Measurements from ENCODE around the gene FOSL2. TPM values are rescaled to one million over a fixed set of nuclear protein-coding genes. Genes with fewer than 3 reads are reported as not detected.

Gene FOSL2
- total RNA-seq, 1 experiment from 2014 or later: 44.8 TPM

GRCh38 chr2:28445448-28446258 lies 53.0 kb downstream of the FOSL2 start (continued):
- TF ChIP-seq ZBTB33 (IDR thresholded peaks at IDR 0.05; ENCODE audit: extremely low read depth, insufficient replicate concordance, low read length) (no peak), EGR1 (IDR thresholded peaks at IDR 0.05; ENCODE audit: low read depth) (no peak)

GRCh38 chr2:28446531-28446930 lies 53.9 kb downstream of the FOSL2 start:
- no peak overlapping the region for H3K9ac ChIP-seq (ENCODE audit: low read length)
- H3K9me3 ChIP-seq (ENCODE audit: control insufficient read depth in 1 of 2, insufficient read depth in 1 of 2, low read depth in 1 of 2, low read length in 2 of 2): no peaks in the 10 kb centered on the region
- DNase-seq (ENCODE audit: low read depth, low spot score) (no peak), ATAC-seq (no peak)
- no peaks in the 10 kb centered on the region for H4K20me1 ChIP-seq (ENCODE audit: insufficient read depth)
- H3K36me3 ChIP-seq (ENCODE audit: control insufficient read depth in 1 of 2, insufficient read depth in 2 of 2, low read length in 2 of 2): no peaks in the 10 kb centered on the region
- TF ChIP-seq POLR2A (IDR thresholded peaks at IDR 0.05; ENCODE audit: borderline replicate concordance, extremely low read depth, insufficient read depth, insufficient read length): no peak
- no peak for TF ChIP-seq SIN3A (IDR thresholded peaks at IDR 0.05; ENCODE audit: low read depth)
- TF ChIP-seq SP1 (IDR thresholded peaks at IDR 0.05; ENCODE audit: low read depth): no peak
- no peak for TF ChIP-seq CTCF (IDR thresholded peaks at IDR 0.05 in 2 of 3, conservative IDR thresholded peaks at IDR 0.05 in 1 of 3; ENCODE audit: borderline replicate concordance in 1 of 3, insufficient read depth in 1 of 3, low read depth in 2 of 3, low read length in 2 of 3)
- no peak for TF ChIP-seq EZH2 (IDR thresholded peaks at IDR 0.05)
- TF ChIP-seq TCF7L2 (IDR thresholded peaks at IDR 0.05; ENCODE audit: borderline replicate concordance, extremely low read depth, insufficient read depth, insufficient read length): no peak
- no peak for TF ChIP-seq ZNF274 (IDR thresholded peaks at IDR 0.05; ENCODE audit: low read depth, low read length)
- no peak for TF ChIP-seq YY1 (IDR thresholded peaks at IDR 0.05; ENCODE audit: extremely low read depth, insufficient replicate concordance, low read depth, low read length)
- TF ChIP-seq RAD21 (IDR thresholded peaks at IDR 0.05; ENCODE audit: low read depth): no peak
- TF ChIP-seq ZFX (IDR thresholded peaks at IDR 0.05): no peak
- TF ChIP-seq POLR2AphosphoS5 (IDR thresholded peaks at IDR 0.05; ENCODE audit: low read depth, low read length): no peak
- CTCF ChIA-PET: interaction anchor here (0.8 to 1.1 kb wide), 3 partner anchors 639 to 763 kb away, joined by 3 to 5 read pairs (median 4); no protein-coding TSS in a partner anchor
- intact Hi-C loops (cut with micrococcal nuclease): no loop called here
- H2AFZ ChIP-seq (ENCODE audit: low read depth, low read length, poor library complexity, severe bottlenecking): no peak overlapping the region
- no peak overlapping the region for H3K4me3 ChIP-seq (replicated peaks in 1 of 2; ENCODE audit: low read depth in 1 of 2, low read length in 2 of 2)
- peaks cover 12 to 47% of the 10 kb centered on the region in 2 experiments for H3K4me1 ChIP-seq (ENCODE audit: control insufficient read depth in 1 of 2, insufficient read depth in 2 of 2, low read length in 2 of 2)
- H3K27me3 ChIP-seq (ENCODE audit: insufficient read depth, low read length): no peaks in the 10 kb centered on the region
- no peaks in the 10 kb centered on the region for H3K9me2 ChIP-seq (ENCODE audit: insufficient read depth)
- H3K27ac ChIP-seq (ENCODE audit: low read depth, low read length): no peak overlapping the region
- H3K4me2 ChIP-seq (ENCODE audit: low read length): peak overlapping the region; percentile 67; the same call in 1 of the 2 replicates
- RAD21 ChIA-PET (ENCODE audit: low non-redundant PET in 1 of 2, low total read pairs in 2 of 2, uncharacterized antibody in 2 of 2, unreplicated experiment in 2 of 2): no interaction called here
- POLR2A ChIA-PET: no interaction called here
- BruUV-seq (replicated peaks): no TSS peak
- H3K79me2 ChIP-seq (ENCODE audit: insufficient read depth, low read length): no peaks in the 10 kb centered on the region

Data from HCT116 (cell line).